Thoracic aorta (tissue), 2 donors: ENCODE measurements around the gene COMMD9. TPM values are rescaled to one million over a fixed set of nuclear protein-coding genes. Genes with fewer than 3 reads are reported as not detected.

Experiments
- ATAC-seq: fragments of 150-250 bp; one replicate; pipeline ENCODE4 v1.8.0; 2017; ENCODE audit warnings: low read depth; ENCODE audit not compliant: insufficient number of reproducible peaks, low FRiP score
- DNase-seq: peaks from one replicate; pipeline ENCODE4 v3.0.0-alpha.2; 2020; ENCODE audit warnings: low spot score
- H3K27ac ChIP-seq, 2 donors: fragments of 200-600 bp; sonication (generic); 1 replicate in 1 of 2; 2 replicates in 1 of 2; pipeline ENCODE4 v1.5.1; 2016; ENCODE audit warnings: mild to moderate bottlenecking in 2 of 2, moderate library complexity in 2 of 2
- H3K27me3 ChIP-seq: fragments of 200-600 bp; sonication (generic); replicated peaks from 2 replicates; pipeline ENCODE4 v1.6.0; 2016; ENCODE audit warnings: mild to moderate bottlenecking; ENCODE audit not compliant: insufficient read depth
- H3K36me3 ChIP-seq: fragments of 200-600 bp; sonication (generic); one replicate; pipeline ENCODE4 v1.5.1; 2016
- H3K4me1 ChIP-seq, 2 donors: fragments of 200-600 bp; sonication (generic); 1 replicate in 1 of 2; 2 replicates in 1 of 2; pipeline versions ENCODE4 v1.5.1 to v1.6.0; 2016; ENCODE audit warnings: low read depth in 2 of 2, mild to moderate bottlenecking in 1 of 2; ENCODE audit not compliant: control insufficient read depth in 1 of 2
- H3K4me3 ChIP-seq: fragments of 200-600 bp; sonication (generic); 2 replicates; pipeline ENCODE4 v1.5.1; 2016; ENCODE audit warnings: mild to moderate bottlenecking
- H3K9me3 ChIP-seq: fragments of 200-600 bp; sonication (generic); 2 replicates; pipeline ENCODE4 v1.5.1; 2016
- CTCF ChIP-seq: fragments of 200-600 bp; sonication (generic); IDR thresholded peaks from one replicate; pipeline ENCODE4 v1.5.1; 2019; ENCODE audit warnings: antibody characterized with exemption
- total RNA-seq, 2 donors: library from RNA; depleted of rRNA; stranded (reverse); fragments of >200 nt; gene quantifications; one replicate each; pipeline versions ENCODE4 v1.1.0 to v1.2.3, GENCODE V29; 2016

The COMMD9 gene
- total RNA-seq, 2 donors from 2014 or later, result 27.5 to 42.1 TPM

DNA sequence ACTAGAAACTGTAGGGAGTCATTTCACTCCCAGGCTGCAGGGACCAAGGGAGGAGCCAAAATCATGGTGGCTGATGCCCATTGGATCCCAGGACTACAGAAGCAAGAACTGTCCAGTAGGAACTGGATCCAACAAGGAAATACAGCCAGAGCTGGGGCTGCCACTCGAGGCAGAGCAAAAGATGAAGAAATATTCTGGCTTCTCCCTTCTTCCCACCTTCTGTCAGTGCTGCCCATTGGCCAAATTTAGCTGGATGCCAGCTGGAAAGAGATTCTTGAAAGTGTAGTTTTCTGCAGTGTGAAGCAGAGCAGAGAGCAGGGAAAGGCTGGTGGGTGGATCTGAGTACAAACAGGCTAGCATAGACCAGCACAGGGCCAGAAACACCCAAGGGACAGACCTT, 45.6 kb downstream of the COMMD9 start:
- Histone ChIP-seq H3K36me3 (no peaks in the 10 kb centered on the region), H3K4me1 (no peaks in the 10 kb centered on the region), H3K27ac (no peak overlapping the region), H3K4me3 (no peak overlapping the region), H3K9me3 (no peaks in the 10 kb centered on the region), H3K27me3 (no peaks in the 10 kb centered on the region)
- no peak for ATAC-seq
- no peak for DNase-seq
- TF ChIP-seq CTCF, result no peak

GRCh38 chr11:36241497-36241896, 47.7 kb downstream of the COMMD9 start:
- no peaks in the 10 kb centered on the region for H3K9me3 ChIP-seq
- H3K4me1 ChIP-seq, result no peaks in the 10 kb centered on the region
- DNase-seq, result no peak
- no peak for ATAC-seq
- no peak overlapping the region for H3K4me3 ChIP-seq
- H3K27ac ChIP-seq, result no peak overlapping the region
- TF ChIP-seq CTCF, result no peak
- no peaks in the 10 kb centered on the region for H3K36me3 ChIP-seq
- no peaks in the 10 kb centered on the region for H3K27me3 ChIP-seq

DNA sequence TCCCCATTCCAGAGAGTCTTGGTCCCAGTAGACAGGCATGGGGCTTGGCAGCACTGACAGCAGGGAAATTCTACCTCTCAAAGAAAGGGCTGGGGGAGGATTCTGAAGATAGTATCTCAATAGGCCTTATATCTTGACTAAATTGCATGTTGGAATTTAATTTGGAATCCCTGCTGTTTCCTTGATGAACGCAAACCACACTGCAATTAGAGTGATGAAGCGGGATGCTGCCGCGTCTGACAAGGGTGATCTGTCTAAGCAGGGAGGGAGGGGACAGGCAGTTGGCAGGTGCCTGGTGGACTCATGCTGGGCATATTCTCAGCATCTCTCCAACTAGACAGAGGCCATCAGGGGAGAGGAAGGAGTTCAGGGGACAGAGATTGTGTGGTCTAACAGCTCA, 48.4 kb downstream of the COMMD9 start:
- no peaks in the 10 kb centered on the region for H3K9me3 ChIP-seq
- no peak overlapping the region for H3K4me3 ChIP-seq
- ATAC-seq (no peak), DNase-seq (no peak)
- H3K27me3 ChIP-seq, result no peaks in the 10 kb centered on the region
- H3K27ac ChIP-seq, result no peak overlapping the region
- no peaks in the 10 kb centered on the region for H3K36me3 ChIP-seq
- no peak for TF ChIP-seq CTCF
- no peaks in the 10 kb centered on the region for H3K4me1 ChIP-seq

- TF ChIP-seq CTCF, result no peak
- ATAC-seq (no peak), DNase-seq (no peak)
- no peaks in the 10 kb centered on the region for H3K27me3 ChIP-seq
- H3K36me3 ChIP-seq, result no peaks in the 10 kb centered on the region
- no peak overlapping the region for H3K4me3 ChIP-seq
- H3K4me1 ChIP-seq, result no peaks in the 10 kb centered on the region
- no peak overlapping the region for H3K27ac ChIP-seq
- no peaks in the 10 kb centered on the region for H3K9me3 ChIP-seq
These were observed 49.1 kb downstream of the COMMD9 start for GRCh38 chr11:36240173-36240572.

GRCh38 chr11:36239636-36240035, 49.6 kb downstream of the COMMD9 start:
- no peak for TF ChIP-seq CTCF
- no peak for ATAC-seq
- Histone ChIP-seq H3K27me3 (no peaks in the 10 kb centered on the region), H3K4me1 (no peaks in the 10 kb centered on the region), H3K27ac (no peak overlapping the region), H3K36me3 (no peaks in the 10 kb centered on the region), H3K9me3 (no peaks in the 10 kb centered on the region), H3K4me3 (no peak overlapping the region)
- DNase-seq, result no peak
